Stimulated activated CD8-positive, alpha-beta memory T cell treated with anti-CD3 and anti-CD28 coated beads, Interleukin-7, amount 100 ng/mL, for 1 hour (primary cell): Measurements from ENCODE around the gene ZNF891.

Experiments used
- DNase-seq, 2 donors: peaks; one replicate each; pipeline ENCODE4 v3.0.0-alpha.2; 2020; ENCODE audit warnings: low read depth in 2 of 2

ZNF891 gene

DNA sequence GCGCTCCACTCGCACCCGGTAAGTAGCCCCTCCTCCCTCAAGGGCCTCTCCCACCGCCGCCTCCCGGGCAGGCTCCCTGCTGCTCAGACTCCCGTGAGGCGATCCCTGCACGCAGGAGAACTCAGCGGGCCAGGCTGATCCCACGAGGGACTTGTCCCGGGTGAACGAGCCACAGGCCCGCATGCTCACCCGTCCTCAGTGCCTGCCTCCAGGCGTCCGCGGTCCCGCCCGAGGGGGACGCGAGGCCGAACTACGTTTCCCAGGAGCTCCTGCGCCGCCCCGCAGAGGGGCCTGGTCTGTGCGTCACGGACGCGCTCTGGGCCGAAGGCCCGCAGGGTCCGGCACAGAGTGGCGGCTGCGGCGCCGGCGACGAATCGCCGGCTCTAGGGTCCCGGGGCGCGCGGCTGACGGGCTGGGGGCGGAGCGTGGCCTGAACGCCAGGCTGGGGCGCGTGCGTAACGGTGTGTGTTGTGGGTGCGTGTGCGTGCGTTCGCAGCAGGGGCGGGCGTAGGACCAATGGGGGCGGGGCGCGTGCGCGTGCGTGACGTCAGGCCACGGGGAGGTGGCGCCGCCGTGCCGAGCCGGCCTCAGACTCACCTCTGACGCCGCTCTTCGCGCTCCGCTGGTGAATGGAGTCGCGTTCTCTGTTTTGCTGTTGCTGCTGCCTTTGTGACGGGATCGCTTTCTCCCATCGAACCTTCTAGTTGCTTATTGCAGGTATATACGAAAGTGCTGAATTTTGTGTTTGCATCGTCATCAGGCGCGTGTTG, at the start of gene ZNF891, which contains the start of gene ZNF10:
Gene ZNF891 (minus strand): TSS at position 237 of the 770 bp plus-strand sequence. CDS start 8,356 bp downstream, outside the sequence.
Gene ZNF10 (plus strand): TSS at position 590 of the 770 bp plus-strand sequence. CDS start 13,866 bp downstream, outside the sequence.
- peak; percentile 94 to 95 for DNase-seq

GRCh38 chr12:133174901-133175300, 44.8 kb upstream of the ZNF891 start:
- DNase-seq, result no peak

DNA sequence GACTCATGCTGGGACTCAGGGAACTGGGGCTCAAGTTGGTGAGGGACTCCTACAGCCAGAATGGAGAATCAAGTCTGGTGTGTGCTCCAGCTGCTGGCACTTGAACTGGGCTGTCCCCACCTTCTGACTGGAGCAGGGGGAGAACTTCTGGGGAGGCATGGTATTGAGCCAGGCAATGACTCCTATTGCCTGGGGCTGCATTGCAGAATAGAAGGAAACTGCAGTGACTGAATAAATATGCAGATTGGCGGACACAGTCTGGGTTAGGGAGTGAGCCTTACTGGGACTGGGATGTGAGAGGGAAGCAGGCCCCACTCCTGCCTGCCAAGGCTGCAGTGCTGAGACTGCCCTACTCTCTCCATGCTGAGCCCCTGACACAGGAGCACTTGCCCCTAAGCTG, 42.4 kb upstream of the ZNF891 start:
- DNase-seq, result no peak

DNA sequence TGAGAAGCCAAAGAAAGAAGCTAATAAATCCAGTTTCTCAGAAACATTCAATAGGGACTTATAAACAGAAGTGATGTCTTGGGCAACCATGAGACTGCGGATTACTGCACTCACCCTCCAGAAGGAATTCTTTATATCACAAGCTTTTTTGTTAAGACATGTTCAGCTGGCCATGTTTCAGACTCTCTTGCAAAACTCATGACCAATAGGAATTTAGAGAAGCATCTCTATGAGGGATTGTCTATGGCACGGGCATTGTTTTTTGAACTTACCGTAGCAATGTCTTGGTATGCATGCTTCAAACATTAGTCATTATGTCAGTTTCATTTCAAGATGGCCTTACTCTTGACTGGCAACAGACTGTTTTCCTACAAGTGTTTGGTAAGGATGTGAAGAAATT, 35.7 kb upstream of the ZNF891 start:
- DNase-seq, result no peak

GRCh38 chr12:133156125-133156690, 26.1 kb upstream of the ZNF891 start:
- DNase-seq, result no peak

- DNase-seq, result no peak
Observed at GRCh38 chr12:133145981-133146380, 15.9 kb upstream of the ZNF891 start.

- no peak for DNase-seq
Observed at GRCh38 chr12:133135747-133136146, 5.7 kb upstream of the ZNF891 start.

GRCh38 chr12:133130808-133131128, 694 bp upstream of the ZNF891 start:
- DNase-seq, result peak in 1 of 2 donors; percentile 7

- DNase-seq, result no peak
Observed at GRCh38 chr12:133129368-133130037, 571 bp downstream of the ZNF891 start.

- no peak for DNase-seq
Observed at GRCh38 chr12:133124674-133125073, 5.4 kb downstream of the ZNF891 start.

GRCh38 chr12:133120385-133121191, 9.5 kb downstream of the ZNF891 start:
- DNase-seq, result no peak

GRCh38 chr12:133108150-133108549, 21.9 kb downstream of the ZNF891 start:
- no peak for DNase-seq

- no peak for DNase-seq
Observed at GRCh38 chr12:133107121-133107520, 23.0 kb downstream of the ZNF891 start.

DNA sequence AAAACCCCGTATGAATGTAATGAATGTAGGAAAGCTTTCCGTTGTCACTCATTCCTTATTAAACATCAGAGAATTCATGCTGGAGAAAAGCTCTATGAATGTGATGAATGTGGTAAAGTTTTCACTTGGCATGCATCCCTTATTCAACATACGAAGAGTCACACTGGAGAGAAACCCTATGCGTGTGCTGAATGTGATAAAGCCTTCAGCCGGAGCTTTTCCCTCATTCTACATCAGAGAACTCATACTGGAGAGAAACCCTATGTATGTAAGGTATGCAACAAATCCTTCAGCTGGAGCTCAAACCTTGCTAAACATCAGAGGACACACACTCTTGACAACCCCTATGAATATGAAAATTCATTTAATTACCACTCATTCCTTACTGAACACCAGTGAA, 23.8 kb downstream of the ZNF891 start:
- DNase-seq, result no peak

- DNase-seq, result no peak
Observed at GRCh38 chr12:133105620-133106019, 24.5 kb downstream of the ZNF891 start.

DNA sequence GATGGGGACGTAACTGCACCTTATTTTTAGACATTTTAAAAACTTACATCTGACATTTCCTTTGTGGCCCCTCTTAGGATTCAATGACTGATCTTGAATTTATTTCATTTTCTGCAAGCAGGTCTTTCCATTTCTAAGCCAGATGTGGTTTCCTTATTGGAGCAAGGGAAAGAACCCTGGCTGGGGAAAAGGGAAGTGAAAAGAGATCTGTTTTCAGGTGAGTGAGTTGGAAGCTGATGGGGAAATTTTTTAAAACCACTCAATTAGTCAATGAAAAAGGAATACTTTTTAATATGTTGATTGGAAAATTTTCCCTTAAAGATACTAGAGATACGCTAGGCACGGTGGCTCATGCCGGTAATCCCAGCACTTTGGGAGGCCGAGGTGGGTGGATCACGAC, 46.7 kb downstream of the ZNF891 start:
- DNase-seq, result no peak

- DNase-seq, result no peak
Observed at GRCh38 chr12:133081159-133081780, 48.8 kb downstream of the ZNF891 start.

GRCh38 chr12:133080368-133081158, 49.5 kb downstream of the ZNF891 start, which contains the start of gene ZNF140:
Gene ZNF140 (plus strand): TSS chr12:133080923. CDS start chr12:133081321, 398 bp downstream.
- DNase-seq, result peak; percentile 85 to 87

DNA sequence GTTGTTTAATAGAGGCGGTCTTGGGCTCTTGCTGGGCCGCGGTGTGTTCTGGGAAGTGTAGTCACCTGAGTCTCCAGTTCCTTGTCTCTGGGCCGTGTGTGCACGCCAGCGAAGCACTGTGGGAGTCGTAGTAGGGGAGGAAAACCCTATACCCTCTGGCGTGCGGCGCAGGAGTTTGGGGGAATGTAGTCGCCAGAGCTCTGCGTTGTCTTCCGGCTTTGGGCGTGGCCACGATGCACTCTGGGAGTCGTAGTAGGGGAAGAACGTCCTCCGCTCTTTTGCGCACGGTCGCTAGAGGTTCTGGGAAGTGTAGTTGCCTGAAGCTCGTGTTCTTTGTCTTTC, 50.1 kb downstream of the ZNF891 start:
- peak; percentile 85 to 91 for DNase-seq

GRCh38 chr12:133073836-133074235, 56.2 kb downstream of the ZNF891 start:
- DNase-seq, result no peak

GRCh38 chr12:133063556-133063955, 66.5 kb downstream of the ZNF891 start:
- no peak for DNase-seq
